CD14-positive monocyte (primary cell): ENCODE data around the gene TCEAL4. TPM values are rescaled to one million over a fixed set of nuclear protein-coding genes. Genes with fewer than 3 reads are reported as not detected.

ENCODE experiments used
- DNase-seq, 3 donors: peaks; one replicate each; pipeline ENCODE4 v3.0.0-alpha.2; 2011 to 2022
- H2AFZ ChIP-seq: 2 replicates; pipeline ENCODE4 v1.6.0; 2012; ENCODE audit warnings: mild to moderate bottlenecking, low read depth, low read length, inconsistent platforms; ENCODE audit not compliant: insufficient read depth, poor library complexity, severe bottlenecking
- H3K27ac ChIP-seq, 2 donors: 1 replicate in 1 of 2; 2 replicates in 1 of 2; pipeline ENCODE4 v1.5.1; 2012 to 2013; ENCODE audit warnings: low read length in 2 of 2, control low read depth in 1 of 2, inconsistent platforms in 1 of 2, low read depth in 1 of 2, mild to moderate bottlenecking in 1 of 2
- H3K27me3 ChIP-seq, 2 donors: one replicate each; pipeline versions ENCODE4 v1.6.0 to v1.6.1; 2011 to 2013; ENCODE audit warnings: low read length in 2 of 2; ENCODE audit not compliant: control insufficient read depth in 2 of 2, insufficient read depth in 2 of 2
- H3K36me3 ChIP-seq, 2 donors: replicated peaks in 1 of 2; 1 replicate in 1 of 2; 2 replicates in 1 of 2; pipeline versions ENCODE4 v1.5.1 to v1.6.1; 2012 to 2013; ENCODE audit warnings: low read length in 2 of 2, control low read depth in 1 of 2, inconsistent platforms in 1 of 2, mild to moderate bottlenecking in 1 of 2; ENCODE audit not compliant: insufficient read depth in 2 of 2, control insufficient read depth in 1 of 2
- H3K4me1 ChIP-seq, 2 donors: 1 replicate in 1 of 2; 2 replicates in 1 of 2; pipeline versions ENCODE4 v1.5.1 to v1.6.1; 2012 to 2013; ENCODE audit warnings: low read length in 2 of 2, control low read depth in 1 of 2, inconsistent platforms in 1 of 2, mild to moderate bottlenecking in 1 of 2, moderate library complexity in 1 of 2; ENCODE audit not compliant: insufficient read depth in 2 of 2, control insufficient read depth in 1 of 2
- H3K4me2 ChIP-seq: replicated peaks from 2 replicates; pipeline ENCODE3; 2012; ENCODE audit warnings: low read length, moderate library complexity, mild to moderate bottlenecking; ENCODE audit not compliant: poor library complexity, severe bottlenecking; ENCODE audit errors: extremely low read depth
- H3K4me3 ChIP-seq, 3 experiments: fragments of 200-600 bp in 1 of 3; sonication (generic) in 1 of 3; replicated peaks in 1 of 3; 1 replicate in 2 of 3; 2 replicates in 1 of 3; pipeline ENCODE4 v1.5.1; 2011 to 2013; ENCODE audit warnings: low read length in 3 of 3, mild to moderate bottlenecking in 3 of 3, control low read depth in 2 of 3, low read depth in 2 of 3, inconsistent platforms in 1 of 3, moderate library complexity in 1 of 3
- H3K79me2 ChIP-seq: 2 replicates; pipeline ENCODE4 v1.6.0; 2012; ENCODE audit warnings: mild to moderate bottlenecking, control low read depth, inconsistent platforms, low read length, moderate library complexity; ENCODE audit not compliant: insufficient read depth
- H3K9ac ChIP-seq: 2 replicates; pipeline ENCODE4 v1.6.0; 2017; ENCODE audit warnings: low read length, mild to moderate bottlenecking; ENCODE audit not compliant: insufficient read depth, poor library complexity, severe bottlenecking
- H3K9me3 ChIP-seq, 2 donors: replicated peaks in 1 of 2; 1 replicate in 1 of 2; 2 replicates in 1 of 2; pipeline versions ENCODE4 v1.5.1 to v1.6.1; 2012 to 2013; ENCODE audit warnings: low read length in 2 of 2, control low read depth in 1 of 2; ENCODE audit not compliant: control insufficient read depth in 1 of 2, insufficient read depth in 1 of 2
- H4K20me1 ChIP-seq: 2 replicates; pipeline ENCODE4 v1.6.0; 2012; ENCODE audit warnings: mild to moderate bottlenecking, low read length, control low read depth, moderate library complexity; ENCODE audit not compliant: insufficient read depth
- H3K27ac Mint-ChIP-seq, 7 donors: one replicate each; pipeline ENCODE4 v1.8.0; 2020; ENCODE audit warnings: mild to moderate bottlenecking in 7 of 7, mixed read lengths in 7 of 7, moderate library complexity in 6 of 7, inconsistent platforms in 2 of 7
- H3K27me3 Mint-ChIP-seq, 3 donors: one replicate each; pipeline ENCODE4 v1.8.0; 2021 to 2022; ENCODE audit warnings: low read depth in 3 of 3, mild to moderate bottlenecking in 3 of 3, mixed read lengths in 3 of 3, moderate library complexity in 3 of 3, inconsistent platforms in 1 of 3
- H3K36me3 Mint-ChIP-seq, 2 donors: one replicate each; pipeline ENCODE4 v1.8.0; 2020; ENCODE audit warnings: mixed read lengths in 2 of 2, inconsistent platforms in 1 of 2, mild to moderate bottlenecking in 1 of 2
- H3K4me1 Mint-ChIP-seq: one replicate; pipeline ENCODE4 v1.8.0; 2020; ENCODE audit warnings: mild to moderate bottlenecking, mixed read lengths
- H3K4me3 Mint-ChIP-seq, 2 donors: one replicate each; pipeline ENCODE4 v1.8.0; 2020; ENCODE audit warnings: mild to moderate bottlenecking in 2 of 2, mixed read lengths in 2 of 2, moderate library complexity in 1 of 2
- H3K9me3 Mint-ChIP-seq, 7 donors: one replicate each; pipeline ENCODE4 v1.8.0; 2020 to 2022; ENCODE audit warnings: mixed read lengths in 7 of 7, mild to moderate bottlenecking in 6 of 7, moderate library complexity in 6 of 7, inconsistent platforms in 2 of 7
- CTCF ChIP-seq: fragments of 200-600 bp; IDR thresholded peaks from one replicate; pipeline ENCODE4 v1.8.0; 2022; ENCODE audit warnings: antibody characterized with exemption, mild to moderate bottlenecking
- WGBS: methylation state at CpG from one replicate; pipeline ENCODE4 v1.1.5; 2013; ENCODE audit warnings: missing lambda C conversion rate; ENCODE audit not compliant: insufficient coverage; 5-methylcytosine and 5-hydroxymethylcytosine counted together
- intact Hi-C, 2 donors: fragments of 100-400 bp; cut with micrococcal nuclease; formaldehyde crosslinking; loops; one replicate each; pipeline versions ENCODE4 v1.15.0 to v1.15.1; 2023
- polyA plus RNA-seq, 3 donors: library from polyadenylated mRNA; depleted of rRNA in 1 of 3; unstranded in 2 of 3; stranded (reverse) in 1 of 3; fragments of 300-500 nt in 2 of 3; fragments of >200 nt in 1 of 3; fragmentation: Illumina TruSeq in 2 of 3; gene quantifications; 1 replicate in 2 of 3; 2 replicates in 1 of 3; pipeline ENCODE4 v1.2.3, GENCODE V29; 2012 to 2021

The TCEAL4 gene
- polyA plus RNA-seq, 3 donors, result 3.0 to 10.7 (median 8.5) TPM

- Histone ChIP-seq H3K9ac (no peak overlapping the region), H3K79me2 (no peaks in the 10 kb centered on the region), H3K36me3 (no peaks in the 10 kb centered on the region), H3K27me3 (no peaks in the 10 kb centered on the region), H4K20me1 (no peaks in the 10 kb centered on the region), H3K4me3 (no peak overlapping the region), H3K9me3 (no peaks in the 10 kb centered on the region), H3K27ac (no peak overlapping the region), H3K4me2 (no peak overlapping the region), H3K4me1 (no peaks in the 10 kb centered on the region), H2AFZ (no peak overlapping the region)
- H3K4me3 Mint-ChIP-seq, result no peak overlapping the region
- H3K36me3 Mint-ChIP-seq, result peaks cover 0 to 2% of the 10 kb centered on the region in 2 donors
- H3K9me3 Mint-ChIP-seq, result peaks cover 0 to 3% (median 0%) of the 10 kb centered on the region in 7 donors
- no peaks in the 10 kb centered on the region for H3K4me1 Mint-ChIP-seq
- no peak overlapping the region for H3K27ac Mint-ChIP-seq
- intact Hi-C loops, result no loop called here
- no peak for DNase-seq
- no peak for TF ChIP-seq CTCF
- no CpG with 5 or more reads among the region's 1 CpG for WGBS
- H3K27me3 Mint-ChIP-seq, result peaks cover 0 to 5% (median 0%) of the 10 kb centered on the region in 3 donors
These were observed 31.4 kb downstream of the TCEAL4 start for GRCh38 chrX:103616676-103617186.

- 79% methylated on average over 3 of the region's 4 CpGs for WGBS
- Histone ChIP-seq H3K27ac (no peak overlapping the region), H3K79me2 (no peaks in the 10 kb centered on the region), H2AFZ (no peak overlapping the region), H3K4me2 (no peak overlapping the region), H3K9ac (no peak overlapping the region), H3K4me3 (no peak overlapping the region), H3K9me3 (no peaks in the 10 kb centered on the region), H3K27me3 (no peaks in the 10 kb centered on the region), H4K20me1 (no peaks in the 10 kb centered on the region), H3K36me3 (no peaks in the 10 kb centered on the region), H3K4me1 (no peaks in the 10 kb centered on the region)
- H3K27ac Mint-ChIP-seq, result no peak overlapping the region
- intact Hi-C loops, result no loop called here
- no peak for DNase-seq
- TF ChIP-seq CTCF, result no peak
- no peaks in the 10 kb centered on the region for H3K36me3 Mint-ChIP-seq
- no peaks in the 10 kb centered on the region for H3K9me3 Mint-ChIP-seq
- H3K4me3 Mint-ChIP-seq, result no peak overlapping the region
- peaks cover 0 to 5% (median 0%) of the 10 kb centered on the region in 3 donors for H3K27me3 Mint-ChIP-seq
- H3K4me1 Mint-ChIP-seq, result peaks cover 5% of the 10 kb centered on the region
These were observed 38.8 kb downstream of the TCEAL4 start for GRCh38 chrX:103624111-103624510.
